Prostate gland (tissue), 2 donors: ENCODE measurements around the gene CARNS1. TPM values are rescaled to one million over a fixed set of nuclear protein-coding genes. Genes with fewer than 3 reads are reported as not detected.

Source experiments
- DNase-seq: peaks from one replicate; pipeline ENCODE4 v3.0.0-alpha.2; 2019; ENCODE audit warnings: low spot score
- H3K27ac ChIP-seq, 2 donors: fragments of 200-600 bp; sonication (generic); 2 replicates each; pipeline ENCODE4 v1.5.1; 2017 to 2019
- H3K27me3 ChIP-seq: fragments of 200-600 bp; sonication (generic); replicated peaks from 2 replicates; pipeline ENCODE4 v1.5.1; 2019; ENCODE audit not compliant: insufficient read depth
- H3K36me3 ChIP-seq, 2 donors: fragments of 200-600 bp; sonication (generic); 1 replicate in 1 of 2; 2 replicates in 1 of 2; pipeline versions ENCODE4 v1.5.1 to v1.8.1; 2017 to 2019
- H3K4me1 ChIP-seq: fragments of 200-600 bp; sonication (generic); replicated peaks from 2 replicates; pipeline ENCODE4 v1.5.1; 2019
- H3K4me3 ChIP-seq, 2 donors: fragments of 200-600 bp; sonication (generic); 2 replicates each; pipeline ENCODE4 v1.5.1; 2017 to 2019
- H3K9me3 ChIP-seq: fragments of 200-600 bp; sonication (generic); 2 replicates; pipeline ENCODE4 v1.5.1; 2017
- POLR2A ChIP-seq: fragments of 450-650 bp; IDR thresholded peaks from one replicate; pipeline ENCODE4 v1.6.1; 2016; ENCODE audit warnings: antibody characterized with exemption, mild to moderate bottlenecking
- POLR2AphosphoS5 ChIP-seq: sonication (generic); formaldehyde crosslinking; IDR thresholded peaks from one replicate; pipeline ENCODE4 v1.6.1; 2017; ENCODE audit warnings: antibody characterized with exemption
- WGBS: methylation state at CpG from one replicate; pipeline ENCODE4 v1.1.5; 2018; 5-methylcytosine and 5-hydroxymethylcytosine counted together
- intact Hi-C: fragments of 100-400 bp; cut with DNase I; formaldehyde crosslinking; loops from one replicate; pipeline ENCODE4 v1.14.2; 2022
- total RNA-seq, 2 donors: library from RNA; depleted of rRNA; stranded (reverse); fragments of >200 nt; gene quantifications; one replicate each; pipeline ENCODE4 v1.1.0, GENCODE V29; 2016
- TF ChIP-seq, protein P1 (sequence below), 4 experiments: fragments of 200-600 bp in 2 of 4; fragments of 450-650 bp in 2 of 4; sonication (generic) in 2 of 4; IDR thresholded peaks; 1 replicate in 3 of 4; 2 replicates in 1 of 4; pipeline ENCODE4 v1.5.1; 2016 to 2019; ENCODE audit warnings: antibody characterized with exemption in 4 of 4, mild to moderate bottlenecking in 2 of 4, moderate library complexity in 2 of 4

CARNS1 gene
- total RNA-seq, 2 donors from 2014 or later: 0.91 to 1.0 TPM

- intact Hi-C loops: loop anchor here (5.0 kb wide), 2 partner anchors 63 to 103 kb away; partner anchors contain the start of genes CDK2AP2, PITPNM1 and TMEM134
- WGBS: 58% methylated on average over 13 of the region's 13 CpGs
- H3K27me3 ChIP-seq: no peaks in the 10 kb centered on the region
- H3K4me3 ChIP-seq: no peak overlapping the region
- no peaks in the 10 kb centered on the region for H3K36me3 ChIP-seq
- TF ChIP-seq, protein P1, sequence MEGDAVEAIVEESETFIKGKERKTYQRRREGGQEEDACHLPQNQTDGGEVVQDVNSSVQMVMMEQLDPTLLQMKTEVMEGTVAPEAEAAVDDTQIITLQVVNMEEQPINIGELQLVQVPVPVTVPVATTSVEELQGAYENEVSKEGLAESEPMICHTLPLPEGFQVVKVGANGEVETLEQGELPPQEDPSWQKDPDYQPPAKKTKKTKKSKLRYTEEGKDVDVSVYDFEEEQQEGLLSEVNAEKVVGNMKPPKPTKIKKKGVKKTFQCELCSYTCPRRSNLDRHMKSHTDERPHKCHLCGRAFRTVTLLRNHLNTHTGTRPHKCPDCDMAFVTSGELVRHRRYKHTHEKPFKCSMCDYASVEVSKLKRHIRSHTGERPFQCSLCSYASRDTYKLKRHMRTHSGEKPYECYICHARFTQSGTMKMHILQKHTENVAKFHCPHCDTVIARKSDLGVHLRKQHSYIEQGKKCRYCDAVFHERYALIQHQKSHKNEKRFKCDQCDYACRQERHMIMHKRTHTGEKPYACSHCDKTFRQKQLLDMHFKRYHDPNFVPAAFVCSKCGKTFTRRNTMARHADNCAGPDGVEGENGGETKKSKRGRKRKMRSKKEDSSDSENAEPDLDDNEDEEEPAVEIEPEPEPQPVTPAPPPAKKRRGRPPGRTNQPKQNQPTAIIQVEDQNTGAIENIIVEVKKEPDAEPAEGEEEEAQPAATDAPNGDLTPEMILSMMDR (IDR thresholded peaks at IDR 0.05): no peak
- no peak for TF ChIP-seq POLR2A
- TF ChIP-seq POLR2AphosphoS5: no peak
- H3K4me1 ChIP-seq: peaks cover 12% of the 10 kb centered on the region
- no peak for DNase-seq
- no peak overlapping the region for H3K27ac ChIP-seq
- no peaks in the 10 kb centered on the region for H3K9me3 ChIP-seq
Observed at GRCh38 chr11:67404515-67405195, 10.8 kb upstream of the CARNS1 start.

- WGBS: 80% methylated on average over 5 of the region's 6 CpGs
- no peak overlapping the region for H3K4me3 ChIP-seq
- no peaks in the 10 kb centered on the region for H3K36me3 ChIP-seq
- H3K27ac ChIP-seq: no peak overlapping the region
- H3K27me3 ChIP-seq: no peaks in the 10 kb centered on the region
- no peak for TF ChIP-seq POLR2AphosphoS5
- TF ChIP-seq, protein P1 (IDR thresholded peaks at IDR 0.05): no peak
- peaks cover 7% of the 10 kb centered on the region for H3K4me1 ChIP-seq
- DNase-seq: no peak
- H3K9me3 ChIP-seq: no peaks in the 10 kb centered on the region
- intact Hi-C loops: no loop called here
Observed at GRCh38 chr11:67405196-67405567, 10.3 kb upstream of the CARNS1 start.

DNA sequence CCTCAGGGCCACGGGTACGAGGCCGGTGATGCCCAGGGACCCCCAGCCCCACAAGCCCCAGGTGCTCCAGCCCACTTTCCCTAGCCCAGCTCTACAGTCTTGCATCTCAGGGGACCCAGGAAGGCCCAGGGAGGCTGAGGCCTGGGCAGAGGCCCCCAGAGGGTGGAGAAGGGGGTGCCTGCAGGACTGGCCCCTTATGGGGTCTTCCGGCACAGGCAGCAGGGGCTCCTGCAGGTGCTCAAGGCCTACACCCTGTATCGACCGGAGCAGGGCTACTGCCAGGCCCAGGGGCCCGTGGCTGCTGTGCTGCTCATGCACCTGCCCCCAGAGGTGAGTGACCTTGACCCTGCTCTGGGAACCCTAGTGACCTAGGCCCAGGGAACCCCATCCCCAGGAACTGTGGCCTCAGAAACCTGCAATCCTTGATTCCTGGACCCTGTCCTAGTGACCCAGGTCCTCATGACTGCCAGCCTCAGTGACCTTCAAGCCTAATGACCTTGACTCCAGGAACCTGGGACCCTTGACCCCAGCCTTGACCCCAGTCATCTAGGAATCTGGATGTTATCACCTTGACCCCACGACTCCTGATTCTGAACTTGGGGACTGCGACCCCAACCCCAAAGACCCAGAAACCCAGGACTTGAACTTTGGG, 9.7 kb upstream of the CARNS1 start:
- Histone ChIP-seq H3K4me1 (peaks cover under 1% of the 10 kb centered on the region), H3K9me3 (no peaks in the 10 kb centered on the region), H3K27ac (no peak overlapping the region), H3K4me3 (no peak overlapping the region), H3K27me3 (no peaks in the 10 kb centered on the region), H3K36me3 (no peaks in the 10 kb centered on the region)
- 85% methylated on average over 9 of the region's 9 CpGs for WGBS
- TF ChIP-seq POLR2A (no peak), POLR2AphosphoS5 (no peak)
- TF ChIP-seq, protein P1 (IDR thresholded peaks at IDR 0.05): no peak
- intact Hi-C loops: no loop called here
- DNase-seq: no peak

DNA sequence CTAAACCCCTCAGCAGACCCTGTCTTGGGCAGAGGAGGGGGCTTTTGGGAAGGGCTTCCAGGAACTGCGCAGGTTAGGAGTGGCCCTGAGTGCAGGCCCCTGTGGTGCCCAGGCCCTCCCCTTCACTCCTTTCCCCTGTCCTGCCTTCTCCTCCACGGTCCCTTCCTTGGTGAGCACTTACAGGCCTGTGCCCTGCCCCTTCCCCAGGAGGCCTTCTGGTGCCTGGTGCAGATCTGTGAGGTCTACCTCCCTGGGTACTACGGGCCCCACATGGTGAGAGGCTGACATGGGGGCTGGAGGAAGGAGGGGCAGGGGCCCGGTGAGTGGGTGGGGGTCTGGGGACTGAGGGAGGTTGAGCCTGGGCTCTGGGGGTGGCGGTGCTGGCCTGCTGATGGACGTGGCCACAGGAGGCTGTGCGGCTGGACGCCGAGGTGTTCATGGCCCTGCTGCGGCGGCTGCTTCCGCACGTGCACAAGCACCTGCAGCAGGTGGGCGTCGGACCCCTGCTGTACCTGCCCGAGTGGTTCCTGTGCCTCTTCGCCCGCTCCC, 9.0 kb upstream of the CARNS1 start:
- H3K27me3 ChIP-seq: no peaks in the 10 kb centered on the region
- 79% methylated on average over 18 of the region's 18 CpGs for WGBS
- no peak overlapping the region for H3K4me3 ChIP-seq
- no peaks in the 10 kb centered on the region for H3K9me3 ChIP-seq
- intact Hi-C loops: no loop called here
- H3K36me3 ChIP-seq: no peaks in the 10 kb centered on the region
- no peaks in the 10 kb centered on the region for H3K4me1 ChIP-seq
- no peak for DNase-seq
- no peak for TF ChIP-seq POLR2AphosphoS5
- TF ChIP-seq, protein P1 (IDR thresholded peaks at IDR 0.05): no peak
- TF ChIP-seq POLR2A: no peak
- no peak overlapping the region for H3K27ac ChIP-seq
